ENCODE data around the gene PROCR. TPM values are rescaled to one million over a fixed set of nuclear protein-coding genes. Genes with fewer than 3 reads are reported as not detected.

The PROCR gene
- total and polyA plus RNA-seq, 9 of the 15 experiments (the other 6 are each of a cell fraction or from before 2014, with no cell fraction given), result 1.6 to 7.1 (median 4.0) TPM

- Histone ChIP-seq H3K4me2 (ENCODE audit: insufficient read depth, low read length) (no peak overlapping the region), H3K27me3 (ENCODE audit: control insufficient read depth in 2 of 2, insufficient read depth in 2 of 2, low read length in 2 of 2) (no peaks in the 10 kb centered on the region), H3K9me3 (replicated peaks; ENCODE audit: control insufficient read depth, insufficient read depth, low read depth, low read length) (no peaks in the 10 kb centered on the region), H3K36me3 (ENCODE audit: control insufficient read depth, insufficient read depth, low read length) (no peaks in the 10 kb centered on the region), H2AFZ (ENCODE audit: low read depth, low read length) (no peak overlapping the region), H3K4me1 (replicated peaks in 1 of 2; ENCODE audit: control insufficient read depth in 2 of 2, insufficient read depth in 2 of 2, low read length in 2 of 2) (peaks cover 3 to 18% of the 10 kb centered on the region in 2 experiments; a peak in 4 of 5 replicates), H3K27ac (ENCODE audit: extremely low read depth, low read depth, low read length) (no peak overlapping the region), H4K20me1 (replicated peaks; ENCODE audit: control insufficient read depth, insufficient read depth, low read length) (no peaks in the 10 kb centered on the region), H3K79me2 (ENCODE audit: control insufficient read depth, insufficient read depth, low read length) (no peaks in the 10 kb centered on the region), H3K9ac (ENCODE audit: insufficient read depth in 1 of 2, low read depth in 2 of 2, low read length in 2 of 2) (no peak overlapping the region), H3K9me1 (ENCODE audit: control insufficient read depth, insufficient read depth, low read length) (no peaks in the 10 kb centered on the region), H3K4me3 (no peak overlapping the region)
- ChIA-PET POLR2A (no interaction called here), CTCF (ENCODE audit: low intra/inter-chr PET ratio) (interaction anchor here (0.6 kb wide), 1 partner anchor 32 kb away, joined by 3 read pairs; no protein-coding TSS in a partner anchor)
- 68% methylated on average over 11 of the region's 11 CpGs for WGBS (ENCODE audit: insufficient coverage, low coverage, missing lambda C conversion rate)
- intact Hi-C loops (cut with micrococcal nuclease), result no loop called here
- no peak for DNase-seq (ENCODE audit: extremely low read depth in 1 of 4, low spot score in 3 of 4)
- in situ Hi-C loops (cut with MboI), result no loop called here
- no peak for FAIRE-seq
- no TSS peak for BruUV-seq (replicated peaks)
- no peak for ATAC-seq
- no peak for TF ChIP-seq SREBF1 (IDR thresholded peaks at IDR 0.05; ENCODE audit: borderline replicate concordance, low read depth, low read length)
- no peak for TF ChIP-seq ZNF41 (CRISPR knock-in tag; conservative IDR thresholded peaks at IDR 0.05)
- no peak for TF ChIP-seq SMAD4 (CRISPR knock-in tag; conservative IDR thresholded peaks at IDR 0.05)
- TF ChIP-seq NEUROD1 (IDR thresholded peaks at IDR 0.05; ENCODE audit: borderline replicate concordance, low read depth, low read length, partially characterized antibody), result no peak
- no peak for TF ChIP-seq ZNF551 (CRISPR knock-in tag; IDR thresholded peaks at IDR 0.05)
- no peak for TF ChIP-seq MXD1 (CRISPR knock-in tag; IDR thresholded peaks at IDR 0.05; ENCODE audit: borderline replicate concordance, poor library complexity, severe bottlenecking)
- TF ChIP-seq GABPB1 (CRISPR knock-in tag; IDR thresholded peaks at IDR 0.05), result no peak
- no peak for TF ChIP-seq GMEB1 (CRISPR knock-in tag; IDR thresholded peaks at IDR 0.05)
- no peak for TF ChIP-seq TCF3 (CRISPR knock-in tag; IDR thresholded peaks at IDR 0.05)
- TF ChIP-seq CTCF (IDR thresholded peaks at IDR 0.05 in 2 of 3, conservative IDR thresholded peaks at IDR 0.05 in 1 of 3; ENCODE audit: insufficient read depth in 2 of 3, low read depth in 1 of 3, low read length in 3 of 3), result no peak
- no peak for TF ChIP-seq MCM7 (IDR thresholded peaks at IDR 0.05)
- TF ChIP-seq FOXM1 (IDR thresholded peaks at IDR 0.05; ENCODE audit: low read depth), result no peak
- no peak for TF ChIP-seq FOXM1 (CRISPR knock-in tag; IDR thresholded peaks at IDR 0.05; ENCODE audit: low read depth)
- no peak for TF ChIP-seq HOXB6 (CRISPR knock-in tag; IDR thresholded peaks at IDR 0.05; ENCODE audit: borderline replicate concordance)
- no peak for TF ChIP-seq ESRRB (CRISPR knock-in tag; IDR thresholded peaks at IDR 0.05; ENCODE audit: borderline replicate concordance)
Measured at GRCh38 chr20:35179292-35180212, 7.7 kb downstream of the PROCR start.
